Measurements from ENCODE around the gene THOC1. TPM values are rescaled to one million over a fixed set of nuclear protein-coding genes. Genes with fewer than 3 reads are reported as not detected.

THOC1 gene
- total and polyA plus RNA-seq, 2 of the 8 experiments (the other 6 are each of a cell fraction or from before 2014, with no cell fraction given), result 19.1 to 66.4 TPM

- TF ChIP-seq, protein P1, sequence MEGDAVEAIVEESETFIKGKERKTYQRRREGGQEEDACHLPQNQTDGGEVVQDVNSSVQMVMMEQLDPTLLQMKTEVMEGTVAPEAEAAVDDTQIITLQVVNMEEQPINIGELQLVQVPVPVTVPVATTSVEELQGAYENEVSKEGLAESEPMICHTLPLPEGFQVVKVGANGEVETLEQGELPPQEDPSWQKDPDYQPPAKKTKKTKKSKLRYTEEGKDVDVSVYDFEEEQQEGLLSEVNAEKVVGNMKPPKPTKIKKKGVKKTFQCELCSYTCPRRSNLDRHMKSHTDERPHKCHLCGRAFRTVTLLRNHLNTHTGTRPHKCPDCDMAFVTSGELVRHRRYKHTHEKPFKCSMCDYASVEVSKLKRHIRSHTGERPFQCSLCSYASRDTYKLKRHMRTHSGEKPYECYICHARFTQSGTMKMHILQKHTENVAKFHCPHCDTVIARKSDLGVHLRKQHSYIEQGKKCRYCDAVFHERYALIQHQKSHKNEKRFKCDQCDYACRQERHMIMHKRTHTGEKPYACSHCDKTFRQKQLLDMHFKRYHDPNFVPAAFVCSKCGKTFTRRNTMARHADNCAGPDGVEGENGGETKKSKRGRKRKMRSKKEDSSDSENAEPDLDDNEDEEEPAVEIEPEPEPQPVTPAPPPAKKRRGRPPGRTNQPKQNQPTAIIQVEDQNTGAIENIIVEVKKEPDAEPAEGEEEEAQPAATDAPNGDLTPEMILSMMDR (IDR thresholded peaks at IDR 0.05; ENCODE audit: control extremely low read depth in 1 of 3, insufficient read depth in 1 of 3, low read depth in 1 of 3, low read length in 3 of 3), result no peak
- TF ChIP-seq ASH2L (IDR thresholded peaks at IDR 0.05; ENCODE audit: low read length) (no peak), NANOG (IDR thresholded peaks at IDR 0.05; ENCODE audit: insufficient read depth, low read depth, low read length, poor library complexity, severe bottlenecking) (no peak), RFX5 (IDR thresholded peaks at IDR 0.05; ENCODE audit: borderline replicate concordance, low read depth, low read length) (no peak)
These were observed 39.3 kb downstream of the THOC1 start (continued) for GRCh38 chr18:228586-228985.

Measured in H1 (cell line).